ENCODE results near the gene TRDN.

Gene TRDN, protein sequence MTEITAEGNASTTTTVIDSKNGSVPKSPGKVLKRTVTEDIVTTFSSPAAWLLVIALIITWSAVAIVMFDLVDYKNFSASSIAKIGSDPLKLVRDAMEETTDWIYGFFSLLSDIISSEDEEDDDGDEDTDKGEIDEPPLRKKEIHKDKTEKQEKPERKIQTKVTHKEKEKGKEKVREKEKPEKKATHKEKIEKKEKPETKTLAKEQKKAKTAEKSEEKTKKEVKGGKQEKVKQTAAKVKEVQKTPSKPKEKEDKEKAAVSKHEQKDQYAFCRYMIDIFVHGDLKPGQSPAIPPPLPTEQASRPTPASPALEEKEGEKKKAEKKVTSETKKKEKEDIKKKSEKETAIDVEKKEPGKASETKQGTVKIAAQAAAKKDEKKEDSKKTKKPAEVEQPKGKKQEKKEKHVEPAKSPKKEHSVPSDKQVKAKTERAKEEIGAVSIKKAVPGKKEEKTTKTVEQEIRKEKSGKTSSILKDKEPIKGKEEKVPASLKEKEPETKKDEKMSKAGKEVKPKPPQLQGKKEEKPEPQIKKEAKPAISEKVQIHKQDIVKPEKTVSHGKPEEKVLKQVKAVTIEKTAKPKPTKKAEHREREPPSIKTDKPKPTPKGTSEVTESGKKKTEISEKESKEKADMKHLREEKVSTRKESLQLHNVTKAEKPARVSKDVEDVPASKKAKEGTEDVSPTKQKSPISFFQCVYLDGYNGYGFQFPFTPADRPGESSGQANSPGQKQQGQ

DNA sequence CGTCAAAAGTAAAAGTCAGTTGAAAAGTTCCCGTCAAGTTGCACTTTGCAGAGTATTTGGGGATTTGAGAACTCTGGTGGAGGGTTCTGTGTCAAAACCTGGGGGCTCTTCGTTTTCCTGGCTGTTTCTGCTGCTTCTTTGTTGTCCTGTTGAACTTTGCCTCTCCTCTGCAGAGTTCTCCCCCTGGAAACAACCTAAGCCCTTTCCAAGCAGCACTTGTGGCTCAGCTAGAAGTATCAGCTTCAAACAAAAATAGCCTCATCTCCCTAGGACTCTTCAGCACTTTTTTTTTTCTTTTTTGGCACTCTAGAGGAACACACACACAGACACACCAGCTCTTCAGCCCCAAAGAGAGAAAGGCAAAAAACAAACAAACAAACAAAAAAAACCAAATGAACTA is at the start of gene TRDN:
Gene TRDN, minus strand, starts transcription at position 169 of the 400 bp plus-strand sequence. CDS start 175 bp downstream, outside the sequence.
- DNase-seq, result no peak

DNA sequence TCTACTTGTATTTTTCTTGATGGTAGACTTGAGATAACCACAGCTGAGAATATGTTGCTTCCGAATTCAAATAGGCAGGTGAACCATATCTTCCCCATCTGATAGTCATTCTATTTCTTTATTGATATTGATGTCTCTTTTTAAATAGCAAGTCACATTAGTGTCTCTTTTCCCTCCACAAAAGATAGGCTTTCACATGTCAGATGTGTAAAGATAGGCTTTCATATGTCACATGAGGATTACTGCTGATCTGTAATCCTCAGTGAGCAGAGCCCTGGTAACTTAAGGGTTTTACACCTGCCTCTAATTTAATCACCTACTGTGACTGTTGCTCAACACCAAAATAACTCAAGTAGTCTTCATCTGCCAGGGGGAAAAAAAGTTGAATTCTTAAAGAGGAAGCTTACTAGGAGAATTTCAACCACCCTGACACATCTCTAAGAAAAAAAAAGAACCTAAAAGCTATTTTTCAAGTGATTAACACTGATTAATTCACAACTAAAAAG is 45.3 kb upstream of the TRDN start:
- no peak for DNase-seq

DNA sequence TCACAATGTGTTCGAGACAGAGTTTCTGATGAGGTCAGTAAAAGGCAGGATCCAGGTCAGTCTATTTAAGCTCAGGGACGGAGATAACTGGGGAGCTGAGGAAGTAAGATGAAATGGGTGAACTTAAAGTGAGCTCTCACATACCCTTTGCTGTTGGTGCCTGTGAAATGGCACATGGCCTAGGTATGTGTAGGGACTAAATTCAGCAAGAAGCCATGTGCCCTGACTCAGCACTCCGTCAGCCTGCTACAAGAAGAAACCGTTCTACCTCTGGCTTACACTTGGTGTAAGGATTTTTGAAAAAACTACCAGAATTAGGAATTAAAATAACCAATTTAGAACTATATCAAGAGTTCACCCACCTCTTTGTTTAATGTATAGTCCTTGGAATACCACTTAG is 41.1 kb upstream of the TRDN start:
- no peak for DNase-seq

DNA sequence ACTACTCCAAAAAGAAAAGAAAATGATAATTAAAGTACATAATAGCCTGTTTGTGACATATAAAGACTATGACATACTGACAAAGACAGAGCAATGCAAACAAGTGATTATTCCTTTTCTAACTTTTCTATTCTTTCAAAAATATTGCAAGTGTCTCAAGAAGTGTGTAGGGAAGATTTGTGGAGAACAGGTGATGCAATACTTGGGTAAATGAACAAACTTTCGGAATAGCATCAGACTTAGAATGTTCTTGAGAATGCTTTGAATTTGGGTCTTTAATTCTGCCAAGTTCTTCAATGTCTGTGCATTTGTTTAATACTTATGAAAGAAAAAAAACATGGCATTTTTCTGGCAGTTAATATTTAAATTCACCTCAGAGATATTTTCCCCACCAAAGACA is 40.0 kb upstream of the TRDN start:
- DNase-seq, result no peak

DNA sequence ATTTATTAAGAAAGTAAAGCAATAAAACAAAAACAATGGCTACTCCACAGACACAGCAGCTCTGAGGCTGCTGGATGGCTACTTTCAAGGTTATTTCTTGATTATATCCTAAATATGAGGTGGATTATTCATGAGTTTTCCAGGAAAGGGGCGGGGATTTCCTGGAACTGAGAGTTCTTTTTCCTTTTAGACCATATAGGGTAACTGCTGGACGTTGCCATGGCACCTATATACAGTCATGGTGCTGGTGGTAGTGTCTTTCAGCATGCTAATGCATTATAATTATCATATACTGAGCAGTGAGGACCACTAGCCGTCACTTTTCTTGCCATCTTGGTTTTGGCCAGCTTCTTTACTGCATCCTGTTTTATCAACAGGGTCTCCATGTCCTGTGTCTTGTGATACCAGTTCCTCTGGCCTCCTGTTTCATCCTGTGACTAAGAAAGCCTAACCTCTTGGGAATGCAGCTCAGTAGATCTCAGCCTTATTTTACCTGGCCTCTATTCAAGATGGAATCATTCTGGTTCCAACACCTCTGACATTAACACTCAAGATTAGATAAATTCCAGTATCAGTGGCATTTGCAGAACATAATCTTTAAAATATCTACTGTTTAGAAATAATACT is 32.3 kb upstream of the TRDN start:
- DNase-seq, result no peak

DNA sequence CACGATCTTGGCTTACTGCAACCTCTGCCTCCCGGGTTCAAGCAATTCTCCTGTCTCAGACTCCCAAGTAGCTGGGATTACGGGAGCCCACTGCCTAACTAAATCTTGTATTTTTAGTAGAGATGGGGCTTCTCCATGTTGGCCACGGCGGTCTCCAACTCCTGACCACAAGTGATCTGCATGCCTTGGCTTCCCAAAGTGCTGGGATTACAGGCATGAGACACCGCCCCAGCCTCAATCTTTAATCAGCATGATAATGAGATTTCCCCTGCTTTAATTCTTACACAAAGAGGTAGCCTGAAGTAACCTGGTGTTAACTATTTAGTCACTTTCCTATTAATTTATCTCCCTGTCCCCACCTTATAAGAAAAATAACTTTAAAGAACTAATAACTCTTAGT is 31.3 kb upstream of the TRDN start:
- DNase-seq, result no peak

DNA sequence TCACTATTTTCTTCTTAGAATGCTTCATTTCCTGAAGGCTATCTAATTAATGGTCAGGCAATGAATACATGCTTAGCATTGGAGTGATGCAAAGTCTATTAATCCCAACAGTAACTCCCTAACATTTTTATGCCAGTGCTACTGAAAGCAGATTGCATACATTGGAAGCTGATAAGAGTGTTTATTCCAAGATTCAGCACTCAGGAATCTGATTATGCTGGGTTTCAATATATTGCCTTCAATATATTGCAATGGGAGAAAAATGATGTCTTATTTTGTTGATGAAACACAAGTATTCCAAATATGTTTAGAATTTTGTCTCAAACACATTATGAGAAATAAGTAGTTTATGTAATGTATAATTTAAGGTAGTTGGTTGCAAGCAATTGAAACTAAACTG is 26.7 kb upstream of the TRDN start:
- DNase-seq, result no peak

DNA sequence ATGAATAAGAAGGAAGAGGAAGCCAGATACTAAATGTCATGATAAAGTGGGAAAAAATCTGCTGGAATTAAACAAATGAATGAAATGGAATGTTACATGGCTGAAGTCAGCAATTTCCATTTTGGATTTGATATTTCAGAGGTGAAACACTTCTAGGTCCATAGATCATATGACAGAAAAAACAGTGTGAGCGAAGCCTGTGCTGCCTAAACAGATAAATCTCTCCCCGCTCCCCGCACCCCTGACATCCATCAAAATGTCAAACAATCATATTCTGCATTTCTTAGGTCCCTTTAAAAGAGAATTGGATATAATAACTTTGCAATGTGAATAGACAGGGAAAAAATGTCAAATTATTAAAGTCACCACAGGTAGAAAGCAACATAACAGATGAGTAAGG is 26.0 kb upstream of the TRDN start:
- no peak for DNase-seq

DNA sequence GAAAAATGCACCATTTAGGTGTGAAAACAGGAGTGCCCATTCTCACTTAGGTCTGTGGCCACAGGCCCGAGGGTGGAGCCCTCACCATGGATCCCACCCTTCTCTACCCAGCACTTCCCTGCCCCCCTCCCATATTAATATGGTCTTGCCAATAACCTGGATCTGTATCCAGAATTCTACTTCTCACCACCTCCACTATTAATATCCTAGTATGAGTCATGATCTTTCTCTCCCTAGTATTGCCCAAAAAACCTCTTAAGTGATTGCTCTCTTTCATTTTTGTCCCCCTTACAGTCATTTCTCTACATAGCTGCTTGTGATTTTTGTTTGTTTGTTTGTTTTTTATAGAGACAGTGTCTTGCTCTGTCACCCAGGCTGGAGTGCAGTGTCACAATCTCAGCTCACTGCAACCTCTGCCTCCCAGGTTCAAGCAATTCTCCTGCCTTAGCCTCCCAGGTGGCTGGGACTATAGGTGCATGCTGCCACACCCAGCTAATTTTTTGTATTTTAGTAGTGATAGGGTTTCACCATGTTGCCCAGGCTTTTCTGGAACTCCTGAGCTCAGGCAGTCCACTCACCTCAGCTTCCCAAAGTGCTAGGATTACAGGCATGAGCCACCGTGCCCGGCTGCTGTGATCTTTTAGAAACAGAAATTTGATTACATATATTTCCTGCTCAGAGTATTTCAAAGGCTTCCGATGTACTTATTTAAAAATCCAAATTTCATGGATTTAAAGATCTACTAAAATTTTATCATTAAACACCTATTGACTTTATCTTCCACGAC is 24.5 kb upstream of the TRDN start:
- no peak for DNase-seq

DNA sequence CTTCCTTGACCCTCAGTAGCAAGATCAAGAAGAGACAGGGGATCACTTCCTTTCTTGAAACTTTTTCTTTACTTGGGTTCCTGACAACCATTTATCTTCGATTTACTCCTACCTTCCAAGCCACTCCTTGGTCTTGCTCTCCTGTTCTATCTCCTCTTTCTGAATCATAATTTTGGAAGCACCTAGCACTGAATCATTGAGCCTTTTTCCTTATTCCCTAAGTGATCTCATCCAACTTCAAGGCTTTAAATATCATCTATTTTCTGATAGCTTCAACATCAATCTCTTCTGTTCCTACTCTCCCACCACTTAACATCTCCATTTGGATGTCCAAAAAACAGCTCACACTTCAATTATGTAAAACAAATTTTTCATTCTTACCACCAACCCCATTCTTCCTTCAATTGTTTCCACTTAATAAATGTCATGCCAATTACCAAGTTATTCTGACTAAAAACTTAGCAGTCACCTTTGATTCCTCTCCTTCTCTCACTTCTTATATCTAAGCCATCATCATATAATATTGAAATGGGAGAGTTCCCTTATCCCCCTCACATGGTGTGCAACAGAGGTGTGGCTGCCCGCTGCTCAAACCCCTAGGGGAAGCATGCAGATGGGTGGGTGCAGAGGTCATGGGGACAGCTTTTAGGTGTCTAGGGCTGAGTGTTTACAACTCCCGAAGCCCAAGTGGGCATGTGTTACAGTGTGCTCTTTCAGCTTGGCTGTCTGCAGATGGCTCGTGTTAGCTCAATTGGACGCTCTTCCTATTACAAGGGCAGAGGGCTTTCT is 23.4 kb upstream of the TRDN start:
- no peak for DNase-seq

DNA sequence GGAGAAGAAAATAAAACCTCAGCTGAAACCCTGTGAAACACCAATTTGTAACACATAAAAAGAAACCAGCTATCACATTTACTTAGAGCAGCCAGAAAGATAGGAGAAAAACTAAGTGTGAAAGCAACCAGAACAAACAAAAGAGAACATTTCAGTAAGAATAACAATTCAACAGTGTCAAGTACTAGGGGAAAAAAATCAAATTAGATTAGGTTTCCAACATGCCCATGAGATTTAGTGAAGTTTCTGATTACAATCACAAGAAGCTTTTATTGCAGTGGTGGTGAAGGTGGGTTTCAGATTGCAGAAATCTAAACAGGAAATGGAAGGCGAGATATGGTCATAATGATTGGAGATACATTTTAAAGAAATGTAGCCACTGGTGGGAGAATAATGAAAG is 22.1 kb upstream of the TRDN start:
- DNase-seq, result no peak

DNA sequence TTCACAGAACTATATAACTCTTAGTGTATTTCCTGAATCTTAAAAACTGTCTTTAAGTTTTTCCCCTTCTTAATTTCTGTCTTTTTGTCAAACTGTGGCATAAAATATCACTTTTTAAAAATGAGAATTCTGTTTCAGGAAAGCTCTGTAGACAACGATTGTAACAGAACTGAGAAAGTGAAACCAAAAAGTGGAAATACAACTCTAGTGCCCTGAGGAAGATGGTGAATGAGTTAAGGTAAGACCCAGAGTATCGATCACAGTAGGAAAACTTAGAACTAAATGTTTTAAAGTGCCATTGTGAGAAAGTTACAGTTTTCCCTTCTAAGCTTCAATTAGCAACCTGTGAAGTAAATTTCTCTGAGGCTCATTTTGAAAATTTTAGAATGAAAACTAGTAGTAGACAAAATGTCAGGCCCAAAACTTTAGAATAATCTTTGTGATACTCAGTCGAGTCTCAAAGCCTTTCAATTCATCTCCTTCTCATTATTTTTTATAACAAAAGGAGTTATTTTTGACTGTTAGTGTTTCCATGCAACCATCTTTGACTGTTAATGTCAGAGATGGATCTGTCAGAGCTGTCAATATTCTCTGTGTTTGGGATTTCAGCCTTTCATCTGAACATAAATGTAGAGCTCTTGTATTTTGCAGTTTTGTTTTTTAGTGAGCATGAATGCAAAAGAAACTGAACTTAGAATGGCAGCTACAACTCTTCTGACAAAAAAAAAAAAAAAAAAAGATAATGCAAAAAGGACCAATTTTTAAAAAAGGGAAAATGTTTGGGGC is 19.0 kb upstream of the TRDN start:
- no peak for DNase-seq

DNA sequence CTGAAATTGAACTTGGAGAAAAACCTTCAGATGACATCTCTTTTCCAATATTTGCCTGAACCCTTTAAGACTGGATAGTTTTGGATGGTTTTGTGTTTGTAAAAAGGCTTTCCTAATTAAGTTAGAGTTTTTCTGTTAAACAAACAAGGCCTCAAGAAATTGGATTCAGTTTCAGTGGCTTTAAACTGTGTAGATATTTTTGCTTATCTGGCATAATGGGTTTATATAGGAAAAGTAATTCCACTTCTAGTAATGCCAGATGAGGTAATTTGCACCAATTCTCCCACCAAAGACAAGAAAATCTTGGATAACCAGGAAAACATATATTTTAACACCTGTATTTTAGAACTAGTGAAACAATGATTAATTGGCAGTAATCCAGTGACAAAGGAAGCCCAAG is 12.0 kb upstream of the TRDN start:
- no peak for DNase-seq

DNA sequence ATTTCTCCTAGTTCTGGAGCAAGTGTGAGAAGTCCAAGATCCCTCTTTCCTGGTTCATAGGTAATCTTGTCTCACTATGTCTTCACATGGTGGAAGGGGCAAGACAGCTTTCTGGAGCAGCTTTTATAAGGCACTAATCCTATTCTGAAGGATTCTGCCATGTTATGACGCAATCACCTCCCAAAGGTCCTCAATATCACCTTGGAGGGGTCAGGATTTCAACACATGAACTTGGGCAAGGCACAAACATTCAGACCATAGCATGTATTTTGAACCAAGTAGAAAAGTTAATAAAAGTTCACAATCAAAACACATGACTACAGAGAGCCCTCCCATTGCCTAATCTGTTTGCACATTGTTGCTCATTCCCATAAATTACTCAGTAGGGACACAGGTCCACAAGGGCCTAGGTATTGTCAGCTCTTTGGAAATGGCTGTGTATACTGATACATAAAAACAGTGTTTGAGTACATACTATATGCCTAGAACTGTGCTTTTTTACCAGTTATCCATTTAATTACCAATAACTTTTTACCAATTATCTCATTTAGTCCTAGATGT is 11.3 kb upstream of the TRDN start:
- no peak for DNase-seq

DNA sequence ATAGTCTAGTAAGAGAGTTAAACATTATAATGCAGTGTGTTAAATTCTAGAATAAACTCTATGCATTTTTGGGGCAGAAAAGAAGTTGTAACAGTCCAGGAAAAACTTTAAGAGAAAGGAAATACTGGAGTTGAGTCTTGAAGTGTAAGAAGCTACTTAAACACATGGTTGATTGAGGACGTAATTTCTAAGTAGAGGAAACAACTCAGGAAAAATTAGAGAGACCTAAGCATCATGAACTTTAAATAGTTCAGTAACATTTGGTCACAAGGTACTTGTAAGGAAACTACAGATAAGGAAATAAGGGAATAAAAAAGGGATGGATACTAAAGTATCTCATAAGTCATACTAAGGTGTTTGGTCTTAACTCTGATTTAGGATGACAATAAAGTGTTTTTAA is 4.7 kb upstream of the TRDN start:
- DNase-seq, result no peak

DNA sequence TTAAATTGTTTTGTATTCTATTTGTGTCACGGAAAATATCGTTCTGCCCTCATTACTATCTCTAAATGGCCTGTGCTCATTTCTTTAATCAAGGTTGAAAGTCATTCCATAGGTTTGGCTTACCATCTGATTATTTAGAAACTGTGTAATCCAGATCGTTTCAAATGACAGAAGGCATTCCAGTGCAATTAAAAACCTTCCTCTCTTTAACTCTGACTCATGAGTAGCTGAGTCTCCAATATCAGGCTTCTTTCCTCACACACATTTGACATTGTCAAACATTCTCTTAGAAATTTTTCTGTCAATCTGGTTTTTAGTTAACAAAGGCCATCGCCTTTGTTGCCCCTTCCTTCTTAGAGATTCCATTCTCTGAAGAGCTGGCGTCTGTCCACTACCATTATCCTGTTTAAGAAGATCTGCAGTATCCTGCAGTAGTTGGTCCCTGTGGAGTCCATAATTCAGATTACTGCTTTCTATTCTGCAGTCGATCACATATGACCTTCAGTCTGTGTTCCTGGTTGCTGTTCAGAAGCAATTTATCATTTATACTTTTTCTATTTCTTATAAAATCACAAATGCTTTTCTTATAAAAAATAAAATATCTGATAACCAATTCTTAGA is 3.9 kb upstream of the TRDN start:
- no peak for DNase-seq

DNA sequence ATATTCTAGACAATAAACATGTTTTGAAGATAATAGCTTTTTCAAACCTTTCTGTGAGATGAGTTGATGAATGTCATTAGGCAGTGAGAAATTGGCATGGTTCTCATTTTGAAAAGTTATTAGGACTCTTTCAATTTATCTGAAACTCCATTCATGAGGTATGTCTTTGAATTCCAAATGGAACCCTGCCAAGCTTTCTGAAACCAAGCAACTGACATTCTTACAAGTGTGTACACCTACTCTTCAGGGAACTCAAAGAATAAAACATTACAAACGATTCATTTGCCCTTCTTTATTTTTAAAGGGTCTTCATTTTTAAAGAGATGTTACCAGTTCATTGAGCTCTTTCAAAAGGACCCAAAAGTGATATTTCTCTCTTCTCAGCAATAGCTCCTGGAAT is 2.1 kb upstream of the TRDN start:
- peak; percentile 57 for DNase-seq

DNA sequence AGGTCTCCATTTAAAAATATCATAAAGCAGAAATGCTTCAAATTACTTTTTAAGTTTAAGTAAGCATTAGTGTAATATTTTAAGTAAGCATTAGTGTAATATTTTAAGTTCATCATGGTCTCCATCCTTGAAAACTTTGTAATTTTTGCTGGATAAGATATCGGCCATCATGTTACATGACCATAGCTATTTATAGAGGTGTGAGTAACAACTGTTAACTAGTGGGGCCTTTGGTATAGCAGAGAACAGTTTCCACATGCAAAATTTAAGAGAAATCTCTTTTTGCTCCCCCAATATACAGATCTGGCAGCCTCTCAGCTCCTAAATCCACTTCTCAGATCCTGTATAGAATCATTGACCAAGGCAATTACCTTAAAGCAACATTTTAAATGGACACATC is 468 bp downstream of the TRDN start:
- DNase-seq, result no peak

DNA sequence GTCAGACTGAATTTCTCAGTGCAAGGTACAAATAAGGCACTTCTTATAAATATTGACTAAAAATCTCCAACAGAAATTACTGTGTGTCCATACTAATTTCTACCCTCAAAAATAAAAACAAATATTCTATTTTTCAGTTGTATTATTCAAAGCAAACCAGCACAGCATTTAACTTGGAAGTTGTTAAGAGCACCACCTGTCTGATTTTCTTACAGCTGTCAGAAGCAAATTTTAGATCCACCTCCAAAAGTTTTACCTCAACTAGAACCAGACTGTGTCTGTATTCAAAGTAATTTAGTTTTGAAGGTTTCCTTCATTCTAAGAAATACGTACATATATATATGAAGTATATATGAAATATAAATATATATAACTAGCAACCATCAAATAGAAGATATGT is 1.2 kb downstream of the TRDN start:
- no peak for DNase-seq

DNA sequence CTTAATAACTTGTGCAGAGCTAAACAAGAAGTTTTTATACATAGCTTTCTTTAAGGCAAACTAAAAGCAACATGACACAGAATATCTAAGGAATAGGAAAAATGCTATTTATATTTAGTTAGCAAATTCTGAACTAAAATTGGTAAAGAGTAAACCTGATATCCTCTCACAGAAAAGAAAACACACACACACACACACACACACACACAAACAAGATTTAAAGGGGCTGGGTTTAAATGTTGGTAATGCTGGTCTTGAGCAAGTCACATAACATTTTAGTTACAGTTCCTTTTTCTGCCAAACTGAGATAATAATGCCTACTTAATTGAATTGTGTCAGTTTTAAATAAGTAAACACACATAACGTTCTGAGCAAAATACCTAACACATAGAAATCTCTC is 1.6 kb downstream of the TRDN start:
- DNase-seq, result no peak

DNA sequence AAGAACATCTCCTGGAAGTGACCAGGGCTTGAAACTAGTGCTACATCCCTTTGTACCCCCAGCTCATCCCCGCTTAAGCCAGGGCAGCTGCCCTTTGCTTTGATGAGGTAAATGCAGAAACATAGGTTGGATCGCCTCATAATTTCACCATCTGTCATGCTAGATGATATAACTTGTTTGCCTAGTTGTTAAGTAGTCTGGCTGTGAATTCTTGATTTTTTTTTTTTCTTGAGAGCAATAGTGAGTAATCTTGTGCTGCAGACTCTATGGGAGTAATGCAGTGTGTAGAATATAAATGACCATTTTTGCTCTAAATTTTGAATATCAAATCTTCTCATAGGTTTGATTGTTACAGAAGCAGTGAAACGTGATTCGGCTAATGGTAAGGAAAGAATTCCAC is 4.1 kb downstream of the TRDN start:
- DNase-seq, result no peak
